ENCODE data around the gene PPARA.

DNA sequence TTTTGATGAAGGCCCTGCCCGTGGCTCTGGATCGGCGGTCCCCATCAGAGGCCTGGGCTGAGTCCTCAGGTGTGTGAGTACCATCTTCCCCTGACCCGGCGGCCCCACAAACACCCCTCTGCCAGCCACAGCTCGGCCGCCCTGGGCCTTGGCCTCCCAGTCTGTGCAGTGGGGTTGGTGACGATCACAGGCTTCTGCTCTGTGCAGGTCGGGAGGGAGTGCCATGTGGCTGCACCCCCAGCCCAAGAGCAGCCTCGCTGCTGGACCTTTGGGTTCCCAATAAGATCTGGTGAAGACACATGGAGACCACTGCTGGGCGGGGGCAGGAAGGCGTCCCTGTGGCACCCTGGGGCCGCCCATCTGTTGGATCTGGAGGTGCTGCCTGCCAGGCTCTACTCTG, 47.1 kb upstream of the PPARA start:
- TF ChIP-seq ZNF551 (CRISPR knock-in tag; IDR thresholded peaks at IDR 0.05) (no peak), YY1 (IDR thresholded peaks at IDR 0.05; ENCODE audit: borderline replicate concordance in 1 of 3, control insufficient read depth in 1 of 3, extremely low read depth in 1 of 3, insufficient read depth in 3 of 3, insufficient read length in 1 of 3, insufficient replicate concordance in 2 of 3, low read depth in 1 of 3, low read length in 2 of 3) (no peak), CHD1 (IDR thresholded peaks at IDR 0.05; ENCODE audit: low read length) (no peak), NFYB (IDR thresholded peaks at IDR 0.05; ENCODE audit: extremely low read depth, insufficient read length) (no peak), CCAR2 (IDR thresholded peaks at IDR 0.05; ENCODE audit: low read depth, low read length) (no peak)
- TF ChIP-seq, protein P1, sequence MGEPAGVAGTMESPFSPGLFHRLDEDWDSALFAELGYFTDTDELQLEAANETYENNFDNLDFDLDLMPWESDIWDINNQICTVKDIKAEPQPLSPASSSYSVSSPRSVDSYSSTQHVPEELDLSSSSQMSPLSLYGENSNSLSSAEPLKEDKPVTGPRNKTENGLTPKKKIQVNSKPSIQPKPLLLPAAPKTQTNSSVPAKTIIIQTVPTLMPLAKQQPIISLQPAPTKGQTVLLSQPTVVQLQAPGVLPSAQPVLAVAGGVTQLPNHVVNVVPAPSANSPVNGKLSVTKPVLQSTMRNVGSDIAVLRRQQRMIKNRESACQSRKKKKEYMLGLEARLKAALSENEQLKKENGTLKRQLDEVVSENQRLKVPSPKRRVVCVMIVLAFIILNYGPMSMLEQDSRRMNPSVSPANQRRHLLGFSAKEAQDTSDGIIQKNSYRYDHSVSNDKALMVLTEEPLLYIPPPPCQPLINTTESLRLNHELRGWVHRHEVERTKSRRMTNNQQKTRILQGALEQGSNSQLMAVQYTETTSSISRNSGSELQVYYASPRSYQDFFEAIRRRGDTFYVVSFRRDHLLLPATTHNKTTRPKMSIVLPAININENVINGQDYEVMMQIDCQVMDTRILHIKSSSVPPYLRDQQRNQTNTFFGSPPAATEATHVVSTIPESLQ (CRISPR knock-in tag; IDR thresholded peaks at IDR 0.05), result no peak

All from K562 (cell line).